GM18526 (cell line): Measurements from ENCODE around the gene FBLIM1.

ENCODE experiments used
- POLR2A ChIP-seq: IDR thresholded peaks from 3 replicates; pipeline ENCODE4 v1.6.1; 2011; ENCODE audit not compliant: insufficient read length; ENCODE audit errors: extremely low read depth

The FBLIM1 gene

GRCh38 chr1:15737324-15738319, 21.0 kb upstream of the FBLIM1 start:
- no peak for TF ChIP-seq POLR2A

GRCh38 chr1:15738416-15739113, 20.0 kb upstream of the FBLIM1 start:
- TF ChIP-seq POLR2A, result no peak

- TF ChIP-seq POLR2A, result no peak
These were observed 19.3 kb upstream of the FBLIM1 start for GRCh38 chr1:15739259-15739658.

- TF ChIP-seq POLR2A, result no peak
These were observed 18.9 kb upstream of the FBLIM1 start for GRCh38 chr1:15739745-15740144.

- TF ChIP-seq POLR2A, result no peak
These were observed 17.4 kb upstream of the FBLIM1 start for GRCh38 chr1:15740924-15741850.

GRCh38 chr1:15742339-15742801, 16.2 kb upstream of the FBLIM1 start, which contains the start of gene TMEM82:
TSS of gene TMEM82 (plus strand) at chr1:15742499. CDS start at chr1:15742560, 61 bp downstream.
- no peak for TF ChIP-seq POLR2A

- TF ChIP-seq POLR2A, result no peak
These were observed 14.4 kb upstream of the FBLIM1 start for GRCh38 chr1:15744122-15744679.

- TF ChIP-seq POLR2A, result no peak
These were observed 11.2 kb upstream of the FBLIM1 start for GRCh38 chr1:15747378-15747777.

- no peak for TF ChIP-seq POLR2A
These were observed 10.3 kb upstream of the FBLIM1 start for GRCh38 chr1:15748264-15748663.

- no peak for TF ChIP-seq POLR2A
These were observed 9.8 kb upstream of the FBLIM1 start for GRCh38 chr1:15748690-15749398.

- no peak for TF ChIP-seq POLR2A
These were observed 8.9 kb upstream of the FBLIM1 start for GRCh38 chr1:15749399-15750291.

GRCh38 chr1:15750924-15751323, 7.7 kb upstream of the FBLIM1 start:
- TF ChIP-seq POLR2A, result no peak

GRCh38 chr1:15751717-15752116, 6.9 kb upstream of the FBLIM1 start:
- no peak for TF ChIP-seq POLR2A

GRCh38 chr1:15753776-15754175, 4.8 kb upstream of the FBLIM1 start:
- no peak for TF ChIP-seq POLR2A
